Hindlimb muscle (tissue), 1 donor: ENCODE measurements around the gene NIP7. TPM values are rescaled to one million over a fixed set of nuclear protein-coding genes. Genes with fewer than 3 reads are reported as not detected.
A peak's percentile ranks its signal among the peaks of the same experiment; 100 is the strongest.

Source experiments
- DNase-seq: peaks from one replicate; pipeline ENCODE4 v3.0.0-alpha.2; 2013
- polyA plus RNA-seq: library from polyadenylated mRNA; unstranded; fragments of 120-200 nt; gene quantifications from one replicate; pipeline ENCODE4 v1.2.1, GENCODE V29; 2013; ENCODE audit not compliant: insufficient read length

The NIP7 gene
- polyA plus RNA-seq, 1 donor: 16.7 TPM

GRCh38 chr16:69319381-69319780 is 20.2 kb upstream of the NIP7 start:
- DNase-seq: no peak

DNA sequence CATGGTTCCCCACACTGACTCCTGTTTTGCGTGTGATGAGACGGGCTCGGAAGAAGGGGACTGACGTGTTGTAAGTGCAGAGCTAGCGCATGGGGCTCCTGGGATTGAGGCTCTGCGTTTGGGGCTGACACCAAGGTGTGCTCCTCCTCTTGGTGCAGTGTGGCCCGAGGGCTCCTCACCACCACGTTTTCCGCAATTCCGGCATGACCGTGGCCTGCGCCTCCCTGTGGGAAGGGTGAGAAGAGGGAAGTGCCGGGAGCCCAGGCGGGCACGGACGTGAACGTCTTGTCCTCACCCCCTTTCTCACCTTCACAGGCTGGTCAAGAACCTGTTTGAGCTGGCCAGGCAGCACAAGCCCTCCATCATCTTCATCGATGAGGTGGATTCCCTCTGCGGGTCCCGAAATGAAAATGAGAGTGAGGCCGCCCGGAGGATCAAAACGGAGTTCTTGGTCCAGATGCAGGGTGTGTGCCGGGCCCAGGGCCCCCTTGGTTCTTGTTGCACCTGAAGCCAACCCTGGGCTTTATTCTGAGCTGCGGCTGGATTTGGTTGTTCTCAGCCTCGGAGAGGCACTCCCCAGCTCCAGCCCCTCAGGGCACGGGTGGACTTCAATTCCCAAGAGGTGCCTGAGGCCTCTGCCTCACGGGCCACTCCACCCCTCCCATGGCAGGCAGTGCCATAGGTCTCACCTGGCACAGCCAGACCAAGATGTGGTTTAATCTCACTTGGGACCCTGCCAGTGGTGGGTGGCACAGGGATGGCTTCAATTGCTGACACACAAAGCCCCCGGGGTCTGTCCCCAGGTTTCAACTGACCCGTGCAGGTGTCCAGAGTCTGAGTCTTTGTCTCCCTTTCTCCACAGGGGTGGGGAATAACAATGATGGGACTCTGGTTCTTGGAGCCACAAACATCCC is 19.5 kb upstream of the NIP7 start:
- no peak for DNase-seq

GRCh38 chr16:69320740-69321073 is 18.9 kb upstream of the NIP7 start:
- no peak for DNase-seq

DNA sequence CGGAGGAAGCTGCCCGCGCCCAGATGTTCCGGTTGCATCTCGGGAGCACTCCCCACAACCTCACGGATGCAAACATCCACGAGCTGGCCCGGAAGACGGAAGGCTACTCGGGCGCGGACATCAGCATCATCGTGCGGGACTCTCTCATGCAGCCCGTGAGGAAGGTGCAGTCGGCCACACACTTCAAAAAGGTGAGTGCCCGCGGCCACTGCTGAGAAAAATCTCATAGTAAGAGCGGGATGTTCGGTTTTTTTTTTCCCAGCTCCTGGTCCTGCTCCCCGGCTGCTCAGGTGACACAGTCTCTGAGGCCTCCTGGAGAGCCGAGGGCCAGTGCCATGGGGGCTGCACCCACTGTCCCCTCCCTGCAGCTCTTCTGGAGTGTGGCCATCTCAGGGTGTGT is 18.5 kb upstream of the NIP7 start:
- no peak for DNase-seq

GRCh38 chr16:69322343-69322742 is 17.2 kb upstream of the NIP7 start:
- DNase-seq: no peak

DNA sequence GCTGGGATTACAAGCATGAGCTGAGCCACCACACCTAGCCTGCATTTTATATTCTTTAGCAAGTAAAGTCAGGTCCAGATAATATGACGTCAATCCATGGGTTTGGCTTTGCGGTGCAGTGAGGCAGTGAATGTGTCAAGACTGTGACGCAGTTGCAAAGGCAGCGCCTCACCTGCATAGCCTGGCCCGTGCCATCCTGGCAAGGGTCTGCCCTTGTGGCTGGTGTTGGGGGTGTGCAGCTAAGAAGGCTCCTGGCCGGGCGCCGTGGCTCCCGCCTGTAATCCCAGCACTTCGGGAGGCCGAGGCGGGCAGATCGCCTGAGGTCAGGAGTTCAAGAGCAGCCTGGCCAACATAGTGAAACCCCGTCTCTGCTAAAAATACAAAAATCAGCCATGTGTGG is 16.2 kb upstream of the NIP7 start:
- no peak for DNase-seq

DNA sequence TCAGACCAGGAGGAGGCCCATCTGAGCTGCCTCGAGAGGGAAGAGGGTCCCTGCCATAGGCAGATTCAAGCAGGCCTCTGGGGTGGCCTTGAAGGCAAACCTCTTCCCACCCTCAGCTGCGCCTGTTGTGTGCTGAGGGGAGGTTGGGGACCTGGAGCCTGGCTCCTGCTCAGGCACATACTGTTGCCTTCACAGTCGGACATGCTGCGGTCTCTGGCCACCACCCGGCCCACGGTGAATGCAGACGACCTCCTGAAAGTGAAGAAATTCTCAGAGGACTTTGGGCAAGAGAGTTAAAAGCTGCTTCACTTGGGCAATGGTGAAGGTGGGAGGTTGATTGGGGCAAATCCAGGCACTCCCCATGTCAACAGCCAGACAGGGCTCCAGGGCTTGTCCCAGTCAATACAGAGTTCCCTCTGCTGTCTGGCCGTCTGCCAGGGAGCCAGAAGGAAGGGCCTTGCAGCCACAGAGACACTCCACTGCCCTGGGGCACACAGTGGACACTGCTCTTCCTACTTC is 15.5 kb upstream of the NIP7 start:
- no peak for DNase-seq

DNA sequence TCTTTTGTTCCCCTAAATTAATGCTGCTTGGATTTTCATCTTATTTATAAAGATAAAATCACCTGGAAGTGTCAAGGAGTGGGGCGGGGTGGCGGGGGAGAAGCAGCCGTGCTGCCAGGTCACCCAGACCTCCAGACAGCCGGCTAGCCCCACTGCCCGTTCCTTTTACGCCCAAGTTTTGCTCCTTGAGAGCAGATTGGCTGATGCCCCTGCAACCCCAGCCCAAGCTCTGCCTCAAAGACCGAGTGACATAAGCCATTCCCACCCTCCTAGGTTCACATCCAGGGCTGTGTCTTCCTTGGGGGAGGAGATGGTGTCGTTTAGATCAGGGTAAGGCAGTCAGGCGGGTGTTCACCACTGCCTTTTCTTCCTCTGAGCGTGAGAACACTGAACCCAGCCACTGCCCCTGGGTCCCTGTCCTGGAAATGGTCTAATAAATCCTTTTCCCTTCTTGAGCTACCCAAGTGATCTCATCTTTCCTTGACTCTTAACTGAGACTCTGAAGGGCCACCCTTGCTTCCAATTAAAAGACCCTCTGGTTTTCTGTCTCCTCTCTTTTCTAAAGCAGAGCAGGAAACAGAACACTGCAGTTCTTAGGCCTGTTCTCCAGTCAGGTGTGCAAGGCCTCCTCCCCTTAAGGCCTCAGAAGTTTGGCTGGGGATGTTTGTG is 14.9 kb upstream of the NIP7 start:
- DNase-seq: no peak

- DNase-seq: no peak
These were observed 13.8 kb upstream of the NIP7 start for GRCh38 chr16:69325784-69326171.

DNA sequence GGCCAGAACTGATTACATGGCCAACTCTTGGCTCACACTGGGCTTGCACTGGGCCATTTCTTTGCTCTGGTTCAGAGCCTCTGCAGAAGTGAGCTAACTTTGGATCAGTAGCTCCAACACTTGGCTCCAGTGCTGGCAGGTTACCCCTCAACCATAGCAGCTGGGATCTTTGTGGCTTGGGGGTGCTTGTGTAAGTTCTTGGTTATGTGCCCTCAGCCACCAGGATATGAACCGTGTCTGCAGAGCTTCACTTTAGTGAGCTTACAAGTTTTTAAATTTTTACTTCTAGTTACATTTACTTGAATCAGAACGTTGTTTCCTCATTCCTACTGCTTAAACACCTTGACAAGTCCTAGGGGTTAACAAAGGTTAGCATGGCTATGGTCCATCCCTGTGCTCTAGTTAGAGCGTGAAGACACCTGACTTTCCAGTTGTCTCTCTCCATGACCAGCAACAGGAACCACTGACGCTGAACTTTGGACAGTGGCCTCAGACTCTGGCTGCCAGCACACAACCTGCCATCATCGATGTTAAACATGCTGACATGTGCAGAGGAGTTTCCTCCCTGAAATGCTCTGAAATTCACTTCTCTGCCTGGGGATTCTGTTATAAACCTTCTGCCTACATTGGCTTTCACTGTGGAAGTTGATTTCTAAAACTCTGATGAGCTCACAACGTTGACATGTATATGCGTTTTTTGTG is 13.2 kb upstream of the NIP7 start:
- DNase-seq: no peak

DNA sequence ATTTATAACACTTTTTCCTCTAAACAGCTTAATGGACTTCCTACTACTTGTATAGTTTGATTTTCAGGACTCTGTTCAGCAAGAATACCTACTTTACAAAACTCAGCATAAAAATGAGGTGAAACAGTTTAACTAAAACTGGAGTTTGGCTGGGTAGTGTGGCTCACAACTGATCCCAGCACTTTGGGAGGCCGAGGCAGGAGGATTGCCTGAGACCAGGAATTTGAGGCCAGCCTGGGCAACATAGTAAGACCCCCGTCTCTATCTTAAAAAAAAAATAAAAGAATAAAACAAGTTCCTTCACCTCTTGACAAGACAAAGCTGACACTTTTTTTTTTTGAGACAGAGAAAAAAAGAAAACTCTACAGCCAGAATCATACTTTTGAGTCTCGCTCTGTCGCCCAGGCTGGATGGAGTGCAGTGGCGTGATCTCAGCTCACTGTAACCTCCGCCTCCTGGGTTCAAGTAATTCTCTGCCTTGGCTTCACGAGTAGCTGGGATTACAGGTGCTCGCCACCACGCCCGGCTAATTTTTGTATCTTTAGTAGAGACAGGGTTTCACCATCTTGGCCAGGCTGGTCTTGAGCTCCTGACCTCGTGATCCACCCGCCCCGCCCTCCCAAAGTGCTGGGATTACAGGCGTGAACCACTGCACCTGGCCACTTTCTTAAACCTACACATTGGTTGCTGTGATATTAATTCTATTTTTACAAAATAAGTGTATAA is 11.8 kb upstream of the NIP7 start:
- no peak for DNase-seq

GRCh38 chr16:69328854-69329316 is 10.7 kb upstream of the NIP7 start:
- no peak for DNase-seq

- DNase-seq: no peak
These were observed 9.9 kb upstream of the NIP7 start for GRCh38 chr16:69329369-69330285.

GRCh38 chr16:69330286-69331109 is 9.1 kb upstream of the NIP7 start, which contains the start of gene PDF:
Gene PDF, minus strand, starts transcription at chr16:69330588. Its CDS starts 18 bp downstream, at chr16:69330570.
- DNase-seq: peak; percentile 95

DNA sequence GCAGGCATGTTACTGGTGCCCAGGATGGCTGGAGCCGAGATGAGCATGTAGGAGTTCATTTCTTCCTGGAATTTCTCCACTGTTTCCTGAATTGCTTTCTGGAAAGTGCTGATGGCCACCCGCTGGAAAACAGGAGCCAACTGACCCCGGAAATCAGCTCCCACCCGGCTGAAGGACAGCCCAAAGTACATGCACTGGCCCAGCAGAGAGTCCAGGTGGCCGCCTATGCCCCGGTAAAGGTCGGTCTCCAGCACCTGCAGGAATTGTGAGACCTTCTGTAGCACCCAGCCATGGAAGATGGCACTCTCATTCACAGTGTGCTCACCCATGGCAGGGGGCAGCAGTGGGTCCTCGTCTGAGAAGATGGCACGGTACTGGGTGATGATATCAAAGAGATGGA is 4.9 kb upstream of the NIP7 start:
- DNase-seq: no peak

DNA sequence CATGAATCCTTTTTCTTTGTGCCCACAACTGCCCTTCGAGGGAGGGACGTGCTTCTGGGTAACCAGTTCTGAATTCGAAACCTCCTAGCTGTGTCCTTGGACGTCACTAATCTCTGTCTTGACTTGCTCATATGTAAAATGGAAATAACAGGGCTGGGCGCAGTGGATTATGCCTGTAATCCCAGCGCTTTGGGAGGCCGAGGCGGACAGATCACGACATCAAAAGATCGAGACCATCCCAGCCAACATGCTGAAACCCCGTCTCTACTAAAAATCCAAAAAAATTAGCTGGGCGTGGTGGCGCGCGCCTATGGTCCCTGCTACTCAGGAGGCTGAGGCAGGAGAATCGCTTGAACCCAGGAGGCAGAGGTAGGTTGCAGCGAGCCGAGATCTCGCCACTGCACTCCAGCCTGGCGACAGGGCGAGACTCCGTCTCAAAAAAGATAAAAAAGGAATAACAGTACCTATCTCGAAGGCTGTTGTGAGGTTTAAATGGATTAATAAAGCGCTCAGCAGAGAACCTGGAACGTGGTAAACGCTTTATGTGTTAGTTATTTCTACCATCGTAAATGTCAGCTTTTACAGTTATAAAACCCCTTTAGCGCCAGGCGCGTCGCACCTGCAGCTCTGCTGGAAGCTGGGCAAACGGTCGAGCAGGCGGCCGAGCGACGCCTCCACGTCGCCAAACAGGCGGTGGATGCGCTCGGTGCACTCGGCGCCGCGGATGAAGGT is 849 bp upstream of the NIP7 start:
- no peak for DNase-seq

DNA sequence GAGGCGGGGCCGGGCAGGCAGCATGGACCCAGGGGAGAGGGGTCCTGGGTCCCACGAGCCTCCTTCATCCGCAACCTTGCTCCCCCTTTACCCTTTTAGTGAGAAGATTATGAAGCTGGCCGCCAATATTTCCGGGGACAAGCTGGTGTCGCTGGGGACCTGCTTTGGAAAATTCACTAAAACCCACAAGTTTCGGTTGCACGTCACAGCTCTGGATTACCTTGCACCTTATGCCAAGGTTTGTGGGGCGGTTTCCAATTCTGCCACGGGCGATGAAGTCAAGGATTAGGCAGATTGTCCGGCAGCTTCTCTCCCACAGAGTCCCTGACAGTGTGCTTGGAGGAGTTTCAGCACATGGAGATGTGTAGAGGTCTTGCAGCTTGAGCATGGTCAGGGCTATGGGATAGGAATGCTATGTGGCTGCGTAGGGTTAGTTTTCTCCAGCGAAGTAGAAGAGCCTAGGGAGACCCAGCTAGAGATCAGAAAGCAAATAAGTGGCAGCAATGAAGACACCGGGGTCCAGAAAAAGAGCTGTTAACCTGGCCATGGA is 598 bp downstream of the NIP7 start:
- no peak for DNase-seq

- no peak for DNase-seq
These were observed 4.6 kb downstream of the NIP7 start for GRCh38 chr16:69344171-69344570.

DNA sequence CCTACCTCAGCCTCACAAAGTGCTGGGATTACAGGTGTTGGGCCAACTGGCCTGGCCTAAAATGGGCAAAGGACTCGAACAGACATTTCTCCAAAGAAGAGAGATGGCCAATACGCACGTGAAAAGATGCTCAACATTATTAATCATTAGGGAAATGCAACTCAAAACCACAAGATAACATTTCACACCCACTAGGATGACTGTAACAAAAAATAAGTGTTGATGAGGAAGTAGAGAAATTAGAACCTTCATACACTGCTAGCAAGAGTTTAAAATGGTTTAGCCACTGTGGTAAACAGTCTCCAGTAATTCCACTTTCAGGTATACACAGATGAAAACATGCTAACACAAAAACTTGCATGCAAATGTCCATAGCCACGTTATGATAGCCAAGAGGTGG is 6.4 kb downstream of the NIP7 start:
- no peak for DNase-seq
